HG03571 (cell line): ENCODE data around the gene SCAMP1.

Experiments
- ATAC-seq: cut with Tn5 transposase; IDR thresholded peaks from one replicate; pipeline ENCODE4 v1.9.1; 2021; ENCODE audit not compliant: unreplicated experiment

The SCAMP1 gene

DNA sequence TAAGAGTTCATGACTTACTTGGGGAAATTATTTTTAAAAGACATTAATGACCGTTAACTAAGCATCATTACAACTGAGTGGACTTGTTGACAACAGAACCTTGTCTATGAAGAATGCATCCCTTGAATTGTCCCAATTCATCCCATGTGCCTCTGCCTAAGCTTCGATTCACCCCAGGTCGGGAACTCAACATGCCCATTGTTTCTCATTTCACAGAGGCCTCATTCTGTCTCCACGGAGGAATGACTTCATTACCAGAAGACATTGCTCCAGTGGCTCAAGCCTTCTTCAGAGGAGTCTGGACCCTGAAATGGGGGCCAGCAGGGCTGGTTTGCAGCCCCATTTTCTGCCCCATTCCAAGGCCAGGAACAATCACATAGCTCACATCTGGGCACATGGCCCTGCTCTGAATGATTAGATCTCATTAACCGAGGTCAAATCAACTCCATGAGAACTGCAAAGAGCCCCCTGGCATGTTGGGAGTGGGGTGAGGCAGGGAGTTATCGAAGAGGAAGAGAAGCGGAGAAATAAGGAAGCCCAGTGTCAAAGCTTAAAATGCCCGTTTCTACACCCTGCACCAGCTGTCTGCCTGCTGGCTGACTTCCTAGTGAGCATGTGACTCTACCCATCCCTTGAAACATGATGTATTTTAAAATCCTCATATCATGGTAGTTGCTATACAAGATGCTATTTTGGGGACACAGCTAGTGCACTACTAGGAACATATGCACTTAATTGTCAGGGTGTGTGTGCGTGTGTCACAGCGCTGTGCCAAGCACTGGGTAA lies 150.9 kb downstream of the SCAMP1 start:
- ATAC-seq: no peak

DNA sequence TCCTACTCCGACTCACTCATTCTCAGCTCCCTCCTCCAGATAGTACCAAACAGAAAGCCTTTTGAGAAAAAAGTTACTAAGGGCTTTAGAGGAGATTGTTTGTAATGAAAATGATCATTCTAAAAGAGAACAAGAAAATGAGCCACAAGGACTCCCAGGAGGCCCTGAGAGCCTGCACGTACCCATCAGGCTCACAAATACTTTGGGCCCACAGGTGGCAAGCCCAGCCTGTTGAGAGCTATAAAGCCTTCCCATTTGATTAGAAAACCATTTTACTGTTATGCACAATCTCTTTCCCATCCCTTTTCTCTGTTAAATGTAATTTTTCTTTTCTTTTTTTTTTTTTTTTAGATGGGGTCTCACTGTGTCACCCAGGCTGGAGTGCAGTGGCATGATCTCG lies 152.0 kb downstream of the SCAMP1 start:
- ATAC-seq: no peak

DNA sequence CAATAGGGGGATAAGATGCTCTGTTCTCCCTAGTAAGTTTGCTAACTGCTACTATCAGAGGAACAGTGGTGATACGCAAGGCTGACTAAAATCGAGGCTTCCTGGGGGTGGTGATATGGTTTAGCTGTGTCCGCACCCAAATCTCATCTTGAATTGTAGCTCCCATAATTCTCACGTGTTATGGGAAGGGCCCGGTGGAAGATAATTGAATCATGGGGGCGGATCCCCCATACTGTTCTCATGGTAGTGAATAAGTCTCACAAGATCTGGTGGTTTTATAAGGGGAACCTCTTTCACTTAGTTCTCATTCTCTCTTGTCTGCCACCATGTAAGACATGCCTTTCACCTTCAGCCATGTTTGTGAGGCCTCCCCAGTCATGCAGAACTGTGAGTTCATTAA lies 153.0 kb downstream of the SCAMP1 start:
- ATAC-seq: no peak

DNA sequence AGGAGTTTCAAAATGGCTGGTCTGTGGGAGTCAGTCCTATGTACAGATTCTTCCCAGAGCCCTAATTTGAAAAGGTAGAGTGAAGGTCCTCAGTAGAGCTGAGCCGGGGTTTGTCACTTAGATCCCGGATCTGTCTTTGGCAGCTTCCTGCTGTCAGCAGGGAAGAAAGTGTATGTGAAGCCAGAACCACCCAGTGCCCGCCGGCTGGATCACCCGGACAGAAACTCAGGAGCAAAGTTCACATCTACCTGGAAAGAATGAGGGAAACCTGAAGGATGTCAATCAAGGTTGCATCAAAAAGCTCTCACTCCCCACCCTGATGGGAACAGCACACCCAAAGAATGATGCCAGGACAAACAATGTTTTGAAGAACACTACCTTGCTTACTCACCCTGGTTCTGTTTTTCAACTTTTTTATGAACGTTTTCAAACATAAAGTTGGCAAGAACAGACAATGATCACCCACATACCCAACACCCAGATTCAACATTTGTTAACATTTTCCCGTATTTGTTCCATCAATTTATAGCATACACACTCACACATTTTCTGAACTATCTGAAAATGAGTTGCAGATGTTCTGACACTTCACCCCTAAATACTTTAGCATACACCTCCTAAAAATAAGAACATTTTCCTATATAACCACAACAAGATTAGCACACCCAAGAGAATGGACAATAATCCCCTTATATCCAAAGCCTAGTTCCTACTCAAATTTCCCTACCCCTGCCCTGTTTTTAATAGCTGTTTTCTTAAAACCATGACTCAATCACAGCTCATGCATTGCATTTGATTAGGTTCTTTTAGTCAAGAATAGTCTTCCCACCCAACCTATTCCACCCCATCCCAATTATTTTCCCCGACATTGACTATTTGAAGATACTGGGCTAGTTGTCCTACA lies 154.3 kb downstream of the SCAMP1 start:
- no peak for ATAC-seq

DNA sequence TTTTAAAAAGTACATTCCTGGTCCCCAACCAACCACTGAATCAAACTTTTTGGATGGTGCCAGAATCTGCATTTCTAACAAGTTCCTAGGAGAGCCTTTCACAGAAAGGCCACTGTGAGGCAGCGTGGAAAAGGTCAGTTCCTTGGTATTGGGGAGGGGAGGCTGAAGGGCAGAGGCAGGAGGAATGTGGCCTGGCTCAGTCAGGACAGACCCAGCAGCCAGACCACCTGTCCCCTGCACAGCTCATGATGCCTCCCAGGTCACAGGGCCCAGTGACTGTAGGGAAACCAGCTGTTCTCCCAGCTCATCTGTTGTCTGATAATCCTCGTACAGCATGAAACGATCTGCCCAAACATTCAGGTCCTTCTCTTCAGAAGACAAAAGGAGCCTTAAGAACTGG lies 155.3 kb downstream of the SCAMP1 start:
- no peak for ATAC-seq

DNA sequence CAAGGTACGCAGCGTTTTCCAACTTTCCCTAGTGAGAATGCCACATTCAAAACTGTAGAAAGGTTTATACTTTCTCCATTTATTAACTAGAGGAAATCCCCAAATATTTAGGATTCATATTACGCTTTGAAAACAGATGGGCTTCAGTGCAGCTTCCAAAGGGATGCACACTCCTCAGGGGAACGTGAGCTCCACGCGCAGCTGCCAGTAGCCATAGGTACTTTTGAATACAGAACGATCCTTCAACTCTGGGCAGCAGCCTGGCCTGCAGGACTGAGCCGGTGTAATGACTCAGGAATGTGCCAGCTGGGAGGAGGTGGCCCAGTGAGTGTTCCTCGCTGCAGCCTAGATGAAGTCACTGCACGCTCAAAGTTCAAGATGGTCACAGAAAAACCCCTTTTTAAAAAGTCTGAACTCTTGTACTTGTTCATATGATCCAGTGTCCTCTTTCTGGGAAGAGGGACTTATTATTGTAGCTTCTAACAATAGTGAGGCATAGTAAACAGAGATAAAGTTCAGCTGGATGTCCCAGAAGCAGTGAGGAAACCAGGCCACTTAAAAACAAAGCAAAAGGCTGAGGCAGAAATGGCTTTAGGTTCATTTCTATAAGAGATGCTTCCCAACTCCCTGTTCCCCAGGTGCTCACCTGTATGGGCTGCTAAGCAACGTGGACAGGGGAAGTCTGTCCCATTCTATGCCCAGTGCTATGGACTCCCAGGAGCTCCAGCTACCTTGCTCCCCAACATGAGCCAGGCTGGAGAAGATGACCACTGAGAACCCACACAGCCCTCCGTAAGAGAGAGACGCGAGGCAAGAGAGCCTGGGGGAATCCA lies 158.2 kb downstream of the SCAMP1 start:
- ATAC-seq: no peak

DNA sequence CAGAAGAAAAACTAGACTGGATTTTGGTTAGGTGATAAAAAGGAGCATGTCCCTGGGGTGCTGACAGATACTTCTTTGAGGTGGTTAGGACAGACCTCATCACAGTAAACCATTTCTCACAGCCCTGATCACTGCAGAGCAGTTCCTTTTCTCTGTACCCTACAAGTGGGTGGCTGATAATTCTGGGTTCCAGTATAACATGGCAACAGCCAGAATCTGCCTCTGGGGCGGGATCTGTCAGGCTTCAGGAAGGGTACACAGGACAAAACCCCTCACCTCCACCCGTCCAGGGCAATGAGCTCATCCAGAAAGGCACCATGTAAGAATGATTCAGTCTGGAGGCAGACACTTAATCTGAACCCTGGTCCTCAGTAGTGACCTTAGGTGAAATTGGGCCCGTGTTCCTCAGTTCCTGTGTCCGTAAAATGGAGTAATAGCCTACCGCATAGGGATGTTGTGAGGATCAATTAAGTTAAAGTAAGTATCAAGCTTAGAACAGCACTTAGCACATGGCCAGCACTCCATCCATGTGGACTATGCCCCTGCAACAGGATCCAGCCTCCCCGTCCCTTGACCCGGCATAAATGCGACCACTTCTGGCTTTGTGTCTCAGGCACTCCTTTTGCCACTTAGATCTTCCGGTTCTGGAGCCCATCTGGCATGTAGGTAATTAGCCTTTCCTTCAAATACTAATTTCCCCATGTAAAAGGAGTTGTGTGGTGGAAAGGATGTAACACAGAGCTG lies 159.0 kb downstream of the SCAMP1 start:
- no peak for ATAC-seq

DNA sequence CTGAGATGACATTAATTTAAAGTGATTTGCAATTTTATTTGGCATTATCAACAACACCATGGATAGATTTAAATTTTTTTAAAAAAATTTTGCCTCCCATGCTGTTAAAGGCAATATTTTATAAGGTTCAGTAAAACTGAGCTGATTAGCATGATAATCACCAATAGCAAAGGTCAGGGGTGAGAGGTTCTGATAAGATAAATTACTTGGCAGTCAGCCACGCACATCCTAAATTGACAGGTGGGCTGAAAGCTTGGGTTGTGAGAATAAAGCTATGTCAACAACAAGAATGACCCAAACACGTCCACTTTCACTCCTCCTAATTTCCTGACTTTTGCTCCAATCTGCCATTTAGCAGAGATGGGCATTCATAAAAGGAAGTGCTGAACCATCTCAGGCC lies 161.0 kb downstream of the SCAMP1 start:
- ATAC-seq: no peak

DNA sequence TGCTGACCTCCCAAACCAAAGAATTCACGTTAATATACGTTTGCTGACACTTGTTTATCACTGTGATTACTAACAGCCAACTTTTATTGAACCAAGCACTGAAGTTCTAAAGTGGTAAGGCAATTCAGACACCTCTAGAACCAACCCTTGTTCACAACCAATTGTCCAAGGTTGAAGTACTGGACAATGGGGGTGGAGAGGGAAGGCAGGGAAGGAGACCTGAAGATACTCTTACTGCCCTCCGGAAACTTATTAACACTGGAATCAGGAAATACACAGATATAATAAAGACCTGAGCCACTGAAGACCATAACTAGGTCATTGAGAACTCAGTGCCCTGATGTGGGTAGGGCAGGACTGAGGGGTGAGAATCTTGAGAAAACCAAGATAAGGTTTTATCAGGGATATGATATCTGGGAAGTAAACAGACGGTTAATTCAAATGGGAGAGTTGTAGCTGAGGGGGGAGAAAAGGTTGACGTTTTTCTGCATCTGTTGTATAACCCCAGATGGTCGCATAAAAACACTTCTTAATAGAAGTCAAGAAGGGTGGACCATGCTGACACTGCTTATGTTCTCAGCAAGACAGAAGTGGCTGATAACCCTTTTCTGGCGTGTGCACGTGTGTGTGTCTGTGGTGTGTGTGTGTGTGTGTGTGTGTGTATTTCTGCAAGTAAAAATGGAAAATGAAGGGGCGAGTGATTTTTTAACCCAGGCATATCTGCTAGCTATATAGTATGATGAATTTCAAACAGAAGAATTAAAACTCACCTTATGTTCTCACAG lies 162.3 kb downstream of the SCAMP1 start:
- ATAC-seq: no peak

DNA sequence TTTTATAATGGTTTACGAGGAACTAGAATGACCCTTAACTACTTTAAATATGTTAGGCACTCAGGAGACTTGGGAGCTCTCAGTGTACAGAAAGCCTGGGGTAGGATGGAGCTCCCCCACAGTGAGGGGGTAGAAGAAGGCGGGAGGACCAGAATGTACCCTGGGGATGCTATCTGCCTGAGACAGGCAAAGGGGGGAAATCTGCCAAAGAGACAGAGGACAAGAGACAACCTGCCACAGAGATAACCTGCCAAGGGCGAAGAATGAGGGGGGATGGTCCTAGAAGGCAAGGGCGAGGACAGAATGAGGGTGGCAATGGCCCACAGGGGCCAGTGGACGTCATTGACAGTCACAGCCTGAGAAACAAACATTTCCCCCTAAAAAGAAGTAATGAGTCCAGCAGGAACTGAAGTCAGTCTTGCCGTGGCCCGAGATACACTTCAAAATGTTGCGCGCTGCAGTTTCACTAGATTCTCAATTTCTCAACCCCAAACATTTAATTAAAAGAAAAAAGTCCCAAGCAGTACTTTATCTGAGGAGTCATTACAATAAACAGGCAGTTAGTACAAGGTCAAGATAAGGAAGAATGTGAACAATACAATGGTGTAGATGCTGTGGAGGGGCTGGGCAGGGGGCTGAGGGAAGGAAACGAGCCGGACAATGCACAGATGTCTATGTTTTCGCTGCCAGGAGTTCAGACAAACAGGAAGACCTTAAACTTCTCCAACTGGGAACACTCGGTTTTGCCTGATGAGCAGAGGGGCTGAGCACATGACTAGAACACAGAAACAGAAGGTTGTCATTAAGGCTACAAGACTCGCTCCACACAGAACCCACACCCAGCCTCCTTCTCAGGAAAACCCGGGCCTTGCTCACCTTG lies 163.1 kb downstream of the SCAMP1 start:
- ATAC-seq: no peak

DNA sequence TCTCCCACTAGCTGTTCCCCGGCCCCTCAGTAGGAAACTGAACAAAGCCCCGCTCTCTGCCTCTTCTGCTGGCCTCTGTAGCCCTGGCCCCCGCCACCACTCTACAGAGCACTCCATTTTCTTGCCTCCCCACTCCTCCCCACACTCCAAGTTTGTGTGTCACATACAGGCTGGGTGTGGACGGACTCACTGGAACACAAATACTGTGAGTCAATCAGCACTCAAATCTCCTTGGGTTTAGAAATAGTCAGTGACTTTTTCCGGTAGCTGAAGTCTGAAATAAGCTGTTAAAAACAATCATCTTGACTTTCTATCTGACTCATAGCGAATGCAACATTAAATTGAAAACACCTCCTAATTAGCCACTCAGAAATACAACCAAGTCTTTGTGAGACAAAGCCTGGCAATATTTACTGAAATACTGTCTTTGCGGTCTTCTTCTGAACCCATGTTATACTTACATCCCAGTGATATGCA lies 165.7 kb downstream of the SCAMP1 start:
- ATAC-seq: no peak

DNA sequence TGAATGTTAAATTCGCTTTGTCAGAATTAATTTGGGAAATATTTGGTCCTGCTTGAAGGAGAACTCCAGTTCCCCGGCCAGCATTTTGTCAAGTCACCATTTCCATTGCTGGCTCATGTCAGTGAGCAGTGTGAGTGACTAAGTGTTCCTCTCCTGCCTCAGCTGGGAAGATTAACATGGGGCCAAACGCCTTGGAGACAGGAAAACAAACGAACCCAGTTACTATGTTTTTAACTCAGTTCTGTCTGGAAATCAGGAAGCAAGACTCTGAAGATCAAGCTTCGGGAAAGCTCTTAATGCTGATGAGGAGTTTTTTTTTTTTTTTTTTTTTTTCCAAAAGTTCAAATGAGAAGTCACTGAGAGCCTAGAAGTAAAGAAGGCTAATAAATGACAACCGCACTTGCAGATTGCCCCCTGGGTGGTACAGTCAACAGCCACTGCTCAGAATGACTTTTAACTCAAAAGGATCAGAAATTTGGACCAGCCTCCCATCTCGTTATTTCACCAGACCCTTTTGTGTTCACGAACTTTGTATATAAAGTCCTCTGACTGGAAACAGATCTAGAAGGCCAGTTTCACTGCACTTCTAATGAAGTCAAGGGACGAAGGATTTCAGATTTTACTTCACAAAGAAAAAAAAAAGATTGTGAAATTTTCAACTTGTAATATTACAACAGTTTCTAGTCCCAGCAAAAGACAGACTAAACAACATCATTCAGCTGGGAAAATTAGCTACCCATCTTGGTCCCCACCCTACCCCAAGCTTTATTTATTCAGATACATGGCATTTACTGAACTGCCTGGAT lies 166.8 kb downstream of the SCAMP1 start:
- no peak for ATAC-seq

DNA sequence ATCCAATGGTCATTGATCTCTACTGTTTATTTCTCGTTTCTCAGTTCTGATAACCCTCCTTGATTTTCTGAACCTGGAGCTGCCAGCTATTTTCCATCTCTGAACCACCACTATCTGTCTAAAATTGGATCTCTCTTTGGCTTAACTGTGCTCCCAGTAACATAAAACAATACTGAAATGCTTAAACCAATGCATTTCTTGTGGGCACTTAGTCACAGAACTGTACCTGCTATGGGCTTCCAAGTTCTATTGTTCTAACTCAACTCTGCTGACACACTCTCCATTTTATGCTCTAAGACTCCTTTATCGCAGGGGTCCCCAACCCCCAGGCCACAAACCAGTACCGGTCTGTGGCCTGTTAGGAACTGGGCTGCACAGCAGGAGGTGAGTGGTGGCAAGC lies 167.5 kb downstream of the SCAMP1 start:
- ATAC-seq: no peak
